Activated effector memory CD4-positive, alpha-beta T cell treated with Interleukin-2 at 50 U/mL for 16 hours (primary cell): Measurements from ENCODE around the gene BLTP3B.
A peak's percentile ranks its signal among the peaks of the same experiment; 100 is the strongest.

Experiments used
- DNase-seq: peaks from one replicate; pipeline ENCODE4 v3.0.0-alpha.2; 2020

BLTP3B gene

DNA sequence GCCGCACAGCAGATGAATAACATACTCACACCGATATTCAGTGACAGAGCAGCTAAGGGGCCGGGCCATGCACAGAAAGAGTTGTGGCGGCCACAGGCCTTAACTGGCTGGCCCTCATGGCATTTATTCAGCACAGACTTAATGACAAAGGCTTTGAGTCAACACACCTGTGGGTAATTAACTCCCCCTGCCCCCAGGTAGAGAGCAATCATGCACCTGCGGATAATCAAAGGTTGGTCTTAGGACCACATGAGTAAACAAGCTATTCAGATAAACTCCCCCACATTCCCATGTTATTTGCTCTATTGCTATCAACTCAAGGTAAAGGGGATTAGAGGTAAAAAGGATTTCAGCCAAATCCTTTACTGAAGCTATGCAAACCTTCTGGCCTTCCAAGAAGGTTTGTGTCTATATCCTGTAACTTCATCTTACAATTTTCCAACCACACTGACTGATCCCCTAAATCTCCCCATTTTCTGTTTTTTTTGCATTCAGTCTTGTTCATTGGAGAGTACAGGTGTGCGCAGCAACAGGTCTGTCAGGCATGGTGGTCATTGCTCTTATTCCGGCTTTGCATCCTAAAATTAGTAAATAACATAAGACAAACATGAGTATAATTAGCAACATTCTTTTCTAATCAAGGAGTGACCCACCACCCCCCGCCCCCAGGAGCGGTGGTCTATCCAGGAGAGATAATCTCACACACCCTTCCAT, 16.9 kb upstream of the BLTP3B start:
- no peak for DNase-seq

DNA sequence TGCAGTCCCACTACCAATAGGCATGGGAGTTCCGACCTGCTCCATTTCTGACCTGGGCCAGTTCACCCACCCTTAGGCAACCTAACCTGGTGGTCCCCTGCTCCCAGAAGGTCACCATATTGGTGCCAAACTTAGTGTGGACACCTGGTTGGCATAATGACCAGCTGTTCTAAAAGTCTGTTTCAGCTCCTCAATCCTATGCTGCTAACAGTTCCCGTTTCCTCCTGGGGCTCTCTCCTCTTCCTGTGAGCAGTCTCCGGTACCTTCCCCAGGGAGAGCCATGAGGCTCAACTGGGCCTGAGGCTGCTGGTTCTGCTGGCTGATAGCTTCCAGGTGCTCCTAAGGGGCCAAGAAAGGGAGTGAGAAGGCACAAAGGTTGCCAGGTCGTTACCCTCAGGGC, 15.9 kb upstream of the BLTP3B start:
- DNase-seq: no peak

DNA sequence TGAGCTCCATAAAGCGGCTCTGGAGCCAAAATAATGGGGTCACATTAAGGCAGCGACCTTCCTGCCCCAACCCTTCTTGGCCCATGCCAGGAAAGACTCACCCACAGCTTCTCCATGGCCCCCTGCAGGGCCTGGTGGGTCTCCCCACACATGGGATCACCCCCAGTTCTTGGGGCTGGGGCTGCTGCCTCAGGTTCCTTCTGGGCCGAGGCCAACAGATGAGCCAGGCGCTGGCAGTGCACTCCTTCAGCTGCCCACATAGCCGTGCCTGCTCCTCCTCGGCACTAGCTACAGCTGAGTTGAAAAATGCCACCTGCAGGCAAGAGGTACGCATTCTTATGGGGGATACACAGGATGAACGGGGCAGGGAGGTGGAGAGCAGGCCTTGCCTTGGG, 14.8 kb upstream of the BLTP3B start:
- DNase-seq: no peak

DNA sequence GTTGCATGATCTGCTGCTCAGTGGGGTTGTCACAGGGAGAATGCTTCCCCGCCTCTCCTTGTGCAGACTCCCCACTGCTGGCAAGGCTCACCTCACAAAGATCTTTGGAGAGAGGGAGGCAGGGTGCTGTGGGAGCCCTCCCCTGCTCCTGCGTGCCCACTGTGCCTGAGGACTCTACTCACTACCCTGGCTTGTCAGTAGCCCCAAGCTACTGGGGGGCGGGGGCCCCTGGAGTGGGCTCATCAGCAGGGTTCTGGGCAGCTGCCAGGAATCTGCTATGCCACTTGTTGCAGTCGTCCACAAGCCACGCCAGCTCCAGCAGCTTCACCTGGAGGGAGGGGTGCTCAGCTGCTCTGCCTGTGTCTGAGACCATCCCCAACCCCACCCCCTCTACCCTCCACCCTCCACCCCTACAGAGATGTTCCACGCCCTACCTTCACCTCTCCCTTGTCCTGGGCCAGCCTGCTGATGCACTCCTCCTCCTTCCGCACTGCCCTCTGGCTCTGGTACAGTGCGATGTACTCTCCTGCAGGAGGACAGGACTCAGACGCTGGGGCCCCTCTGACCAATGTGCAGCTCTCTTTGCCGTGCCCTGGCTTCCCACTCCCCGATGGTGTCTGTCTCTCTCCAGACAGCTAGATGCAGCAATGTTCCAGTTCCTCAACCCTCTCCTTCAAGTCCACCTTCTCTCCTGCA, 14.2 kb upstream of the BLTP3B start:
- no peak for DNase-seq

DNA sequence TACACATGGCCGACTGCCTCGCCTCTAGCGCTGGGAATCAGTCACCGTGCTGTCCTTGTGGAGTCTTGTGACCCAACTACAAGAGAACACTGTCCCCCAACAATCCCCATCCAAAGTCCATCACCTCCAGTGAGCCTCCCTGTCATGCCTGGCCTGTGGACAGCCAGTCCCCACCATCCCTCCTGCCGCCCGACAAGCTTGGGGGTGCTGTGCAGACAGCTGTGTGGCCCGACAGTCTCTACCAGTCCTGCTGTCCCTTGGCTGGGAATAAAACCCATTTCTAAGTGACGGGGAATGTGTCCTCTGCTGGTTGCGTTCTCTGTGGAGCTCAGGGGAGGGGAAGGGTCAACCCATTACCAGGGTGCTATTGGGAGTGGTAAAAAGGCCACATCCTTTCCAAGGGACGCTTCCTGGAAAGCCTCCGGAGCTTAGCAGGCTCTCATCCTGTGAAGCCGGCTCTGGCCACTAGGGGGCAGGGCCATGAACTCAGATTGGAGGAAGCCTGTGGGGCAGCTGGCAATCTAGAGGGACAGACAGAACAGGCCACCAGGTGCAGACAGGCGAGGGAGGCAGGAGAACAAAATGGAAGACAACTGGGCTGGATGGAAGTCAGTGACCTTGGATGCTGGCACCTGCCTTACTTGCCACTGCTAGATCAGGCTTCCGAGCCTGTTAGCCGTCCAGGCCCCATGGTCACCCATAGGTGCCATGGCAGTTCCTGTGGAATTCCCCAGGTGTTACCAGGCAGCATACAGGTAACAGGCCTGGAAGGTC, 12.0 kb upstream of the BLTP3B start:
- peak; percentile 51 for DNase-seq

DNA sequence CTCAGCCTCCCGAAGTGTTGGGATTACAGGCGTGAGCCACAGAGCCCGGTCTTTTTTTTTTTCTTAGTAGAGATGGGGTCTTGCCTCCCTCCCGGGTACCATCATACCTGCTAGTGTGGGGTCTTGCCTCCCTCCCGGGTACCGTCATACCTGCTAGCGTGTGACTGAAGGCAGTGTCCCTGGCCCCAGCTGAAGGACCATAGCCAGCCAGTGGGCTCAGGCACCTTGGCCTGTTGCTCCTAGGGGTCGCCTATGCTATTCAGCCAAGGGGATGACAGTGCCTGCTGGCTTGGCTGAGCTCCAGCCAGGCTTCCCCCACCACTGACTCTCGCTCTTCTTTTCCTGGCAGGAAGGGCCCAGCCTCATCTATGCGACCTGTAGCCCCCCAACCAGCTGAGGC, 10.5 kb upstream of the BLTP3B start:
- no peak for DNase-seq

DNA sequence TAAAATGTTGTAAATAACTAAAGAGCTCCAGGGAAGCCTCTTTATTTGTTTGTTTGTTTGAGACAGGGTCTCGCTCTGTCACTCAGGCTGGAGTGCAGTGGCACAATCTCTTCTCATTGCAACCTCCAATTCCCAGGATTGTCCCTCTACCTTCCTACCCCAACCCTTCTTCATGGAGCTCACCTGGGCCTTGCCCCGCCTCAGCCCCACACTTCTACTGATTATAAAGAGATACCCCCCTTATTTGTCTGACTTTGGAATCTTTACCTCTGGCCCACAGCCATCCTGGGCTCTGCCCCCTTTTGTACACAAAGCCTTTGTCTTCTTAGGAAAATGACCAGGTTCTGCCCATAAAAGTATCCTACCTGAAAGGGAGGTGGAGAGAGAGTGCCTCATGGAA, 9.1 kb upstream of the BLTP3B start:
- DNase-seq: no peak

DNA sequence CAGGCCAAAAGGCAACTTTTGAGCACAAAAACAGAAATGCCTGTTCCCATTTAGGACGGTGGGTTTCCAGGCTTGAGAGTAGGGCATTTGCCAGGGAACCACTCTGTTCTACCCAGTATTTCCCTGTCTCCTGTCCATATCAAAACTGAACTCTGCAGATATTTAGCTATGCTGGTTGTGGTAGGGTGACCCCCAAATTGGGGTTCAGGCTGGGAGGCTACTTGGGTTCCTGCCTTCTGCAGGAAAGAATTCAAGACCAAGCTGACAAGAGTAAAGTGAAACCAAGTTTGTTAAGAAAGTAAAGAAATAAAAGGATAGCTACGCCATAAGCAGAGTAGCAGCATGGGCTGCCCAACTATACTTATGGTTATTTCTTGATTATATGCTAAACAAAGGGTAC, 3.6 kb upstream of the BLTP3B start:
- DNase-seq: no peak

DNA sequence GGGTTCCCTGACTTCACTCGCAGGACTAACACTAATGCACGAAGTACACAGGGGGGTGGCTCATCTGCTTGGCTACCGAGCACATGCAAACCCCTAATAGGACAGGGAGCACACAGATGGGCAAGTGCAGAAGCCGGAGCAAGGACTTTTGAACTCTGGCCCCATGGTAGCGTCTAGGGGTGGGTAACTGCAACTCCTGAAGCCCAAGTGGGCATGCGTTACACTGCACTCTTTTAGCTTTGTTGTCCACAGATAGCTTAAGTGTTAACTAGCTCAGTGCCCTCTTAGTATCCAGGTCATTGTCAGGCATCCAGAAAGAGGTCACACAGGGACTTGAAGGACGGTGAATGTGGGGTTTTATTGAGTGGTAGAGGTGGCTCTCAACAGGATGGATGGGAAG, 3.0 kb upstream of the BLTP3B start:
- no peak for DNase-seq

DNA sequence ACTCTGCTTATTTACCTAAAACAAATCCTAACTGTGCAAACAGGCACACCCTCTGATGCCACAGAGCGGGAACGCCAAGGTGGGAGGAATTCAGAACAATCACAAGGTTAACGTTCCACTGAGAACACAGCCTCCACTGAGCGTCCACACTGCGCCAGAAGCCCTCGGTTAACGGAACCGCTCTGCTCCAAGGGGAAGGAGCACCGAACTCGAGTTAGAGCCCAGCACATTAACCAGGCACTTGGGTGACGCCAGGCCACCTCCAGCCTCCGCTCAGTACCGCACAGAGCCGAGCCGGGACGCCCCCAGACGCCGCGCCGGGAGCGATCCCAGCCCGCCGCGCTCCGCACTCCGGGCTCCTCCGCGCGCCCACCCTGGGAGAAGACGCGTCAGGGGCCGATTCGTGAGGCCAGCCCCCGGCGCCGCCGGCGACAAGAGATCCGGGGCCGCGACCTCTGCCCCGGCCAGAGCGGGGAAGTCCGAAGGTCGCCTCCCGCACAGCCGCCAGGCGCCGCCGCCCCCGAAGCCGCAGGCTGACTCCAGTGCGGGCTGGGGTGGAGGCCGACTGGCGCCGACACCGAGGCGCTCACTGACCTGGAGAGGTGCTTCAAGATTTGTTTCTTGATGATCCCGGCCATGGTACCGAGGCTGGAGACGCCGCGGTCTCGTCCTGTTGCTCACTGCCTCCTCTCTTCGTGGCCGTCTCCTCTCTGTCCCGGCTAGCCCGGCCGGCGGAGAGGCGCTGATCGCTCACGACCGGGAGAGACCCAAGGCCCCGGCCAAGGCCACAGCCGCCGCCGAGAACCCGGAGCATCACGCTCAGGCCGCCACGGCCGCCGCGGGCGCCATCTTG, 450 bp downstream of the BLTP3B start:
- no peak for DNase-seq

DNA sequence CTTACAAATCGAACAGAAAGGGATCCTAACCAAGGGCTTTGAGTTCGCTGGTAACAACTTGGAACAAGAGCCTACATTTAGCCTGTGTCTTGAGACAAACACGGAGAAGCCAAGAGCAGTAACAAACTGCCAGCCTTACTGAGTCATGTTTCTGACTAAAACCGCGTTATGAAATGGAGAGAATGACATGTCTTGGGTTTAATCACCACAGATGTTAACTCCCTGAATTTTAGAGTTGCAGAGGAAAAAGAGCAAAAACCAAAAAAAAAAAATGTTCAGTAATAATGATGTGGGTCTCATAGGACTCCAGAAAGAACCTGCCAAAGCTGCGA, 1.0 kb downstream of the BLTP3B start:
- DNase-seq: no peak

DNA sequence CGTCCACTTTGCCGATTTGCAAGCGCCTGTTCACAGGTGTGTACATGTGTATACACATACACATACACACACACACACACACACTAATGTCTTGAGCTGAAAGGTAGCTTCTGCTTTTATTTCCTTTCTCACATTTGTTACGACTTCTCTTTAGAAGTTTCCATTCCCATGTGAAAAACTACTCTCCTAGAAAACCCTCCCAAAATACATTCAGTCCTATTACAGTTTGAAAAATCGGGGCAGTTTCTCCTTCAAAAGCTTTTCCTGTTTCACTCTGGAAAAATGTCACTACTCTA, 3.9 kb downstream of the BLTP3B start:
- no peak for DNase-seq

DNA sequence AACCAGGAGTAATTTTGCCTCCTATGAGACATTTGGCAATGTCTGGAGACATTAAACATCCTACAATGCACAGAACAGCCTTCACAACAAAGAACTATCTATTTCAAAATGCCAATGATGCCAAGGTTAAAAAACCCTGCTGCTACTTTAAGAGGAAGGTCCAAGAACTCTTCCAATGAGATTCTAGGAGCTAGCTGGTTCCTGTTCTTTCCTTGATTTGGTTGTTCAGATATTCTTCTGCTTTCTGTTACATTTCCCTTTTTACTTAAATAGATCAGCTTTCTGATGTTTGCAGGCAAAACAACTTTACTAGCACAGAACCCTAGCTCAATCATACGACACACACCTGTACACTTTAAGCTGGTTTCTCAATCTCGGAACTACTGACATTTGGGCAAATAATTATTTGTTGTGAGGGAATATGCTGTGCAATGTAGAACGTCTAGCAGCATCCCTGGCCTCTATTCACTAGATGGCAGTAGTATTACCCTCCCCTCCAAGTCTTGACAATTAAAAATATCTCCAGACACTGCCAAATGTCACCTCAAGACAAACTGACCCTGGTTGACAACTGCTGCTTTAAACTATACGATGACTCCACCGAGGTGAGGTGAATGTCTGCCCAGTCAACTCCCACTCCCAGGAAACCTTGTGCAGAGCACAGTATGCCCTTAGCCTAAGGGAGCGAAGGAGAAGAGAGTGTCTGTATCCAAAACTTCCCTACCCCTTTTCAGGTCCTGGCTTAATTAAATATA, 4.4 kb downstream of the BLTP3B start:
- DNase-seq: no peak

DNA sequence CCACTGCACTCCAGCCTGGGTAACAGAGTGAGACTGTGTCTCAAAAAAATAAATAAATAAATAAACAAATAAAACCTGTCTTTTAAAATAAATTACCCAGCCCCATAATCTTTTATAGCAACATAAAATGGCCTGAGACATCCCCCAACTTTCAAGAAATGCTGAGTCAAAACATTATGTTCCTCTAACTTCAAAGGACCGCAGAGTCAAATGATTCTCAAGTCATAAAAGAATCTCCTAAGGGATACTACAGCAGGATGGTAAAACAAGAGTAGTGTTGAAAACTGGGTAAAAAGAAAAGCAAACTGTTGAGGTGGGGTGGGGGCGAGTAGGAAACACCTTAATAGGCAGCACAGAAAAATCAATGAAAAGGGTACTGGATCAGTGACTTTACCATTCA, 9.5 kb downstream of the BLTP3B start:
- DNase-seq: no peak

DNA sequence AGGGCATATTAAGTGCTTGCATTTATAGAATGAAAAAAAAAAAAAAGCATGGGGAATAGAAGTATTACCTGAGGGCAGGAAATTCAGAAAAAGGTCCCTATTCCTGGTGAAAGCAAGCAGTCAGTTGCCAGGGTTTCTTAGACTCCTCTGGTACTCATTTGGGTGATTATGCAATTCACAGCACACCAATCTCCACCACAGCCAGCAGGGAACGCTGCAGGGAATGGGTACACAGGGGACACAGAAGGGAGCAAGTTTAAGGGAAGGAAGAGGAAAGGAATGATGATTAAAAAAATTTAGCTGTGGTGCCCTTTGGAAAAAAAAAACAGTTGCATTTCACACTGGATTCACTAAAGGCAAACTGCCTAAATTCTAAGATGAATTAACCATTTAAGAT, 14.2 kb downstream of the BLTP3B start:
- no peak for DNase-seq

DNA sequence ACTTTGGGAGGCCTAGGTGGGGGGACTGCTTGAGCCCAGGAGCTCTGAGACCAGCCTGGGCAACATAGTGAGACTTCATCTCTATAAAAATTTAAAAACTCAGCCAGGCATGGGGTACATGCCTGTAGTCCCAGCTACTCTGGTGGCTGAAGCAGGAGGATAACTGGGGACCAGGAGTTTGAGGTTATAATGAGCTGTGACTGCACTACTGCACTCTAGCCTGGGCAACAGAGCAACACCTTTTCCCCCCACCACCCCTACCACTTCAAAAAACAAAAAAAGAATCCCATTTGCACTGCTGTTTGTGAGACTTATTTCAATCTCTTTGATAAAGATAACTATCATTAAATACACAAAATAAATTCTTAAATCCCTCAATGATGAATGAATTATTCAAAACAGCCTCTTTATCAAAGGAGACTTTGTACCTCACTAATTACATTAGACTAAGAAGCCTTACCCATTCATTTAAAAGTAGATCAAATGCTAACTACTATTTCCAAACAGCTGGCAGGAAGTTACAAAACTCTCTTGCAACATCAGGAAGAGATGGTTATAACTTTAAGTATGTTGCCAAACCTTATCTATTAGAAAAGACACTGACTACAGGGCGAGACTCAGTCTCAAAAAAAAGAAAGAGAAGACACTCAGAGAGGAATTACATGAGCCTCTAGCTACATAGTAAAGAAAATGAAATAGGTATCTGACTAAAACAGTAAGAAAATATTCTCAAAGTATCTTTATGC, 14.7 kb downstream of the BLTP3B start:
- DNase-seq: no peak

DNA sequence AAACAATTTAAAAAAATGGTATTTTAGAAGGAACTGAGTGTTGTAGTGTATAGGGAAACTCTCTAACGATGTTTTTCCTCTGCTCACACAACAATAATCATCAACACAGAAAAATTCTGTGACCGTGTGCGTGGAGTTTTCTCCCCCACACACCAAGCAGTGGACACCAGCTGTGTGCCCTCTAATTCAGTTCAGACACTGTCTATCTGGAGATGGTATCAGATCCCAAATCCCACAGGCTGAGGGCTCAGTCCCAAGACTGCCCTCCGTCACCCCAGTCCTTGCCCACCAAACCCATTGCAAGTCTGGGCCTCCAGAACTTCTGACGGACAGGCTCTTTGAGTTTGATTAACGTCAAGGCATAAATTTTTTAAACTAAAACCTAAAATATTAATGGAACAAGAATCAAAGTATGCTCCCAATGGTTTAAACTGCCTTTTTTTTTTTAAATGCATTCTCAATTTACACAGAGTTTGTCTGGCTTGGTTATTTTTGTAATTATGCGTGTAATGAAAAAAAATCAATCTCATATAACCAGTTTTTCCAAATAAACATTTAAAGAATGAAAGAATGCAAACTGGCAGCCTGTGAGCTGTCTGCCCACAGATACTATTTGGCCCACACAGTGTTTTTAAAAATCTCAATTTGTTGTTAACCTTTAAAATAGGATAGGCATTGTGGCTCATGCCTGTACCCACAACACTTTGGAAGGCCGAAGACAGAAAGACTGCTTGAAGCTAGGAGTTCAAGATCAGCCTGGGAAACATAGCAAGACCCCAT, 19.2 kb downstream of the BLTP3B start:
- no peak for DNase-seq

DNA sequence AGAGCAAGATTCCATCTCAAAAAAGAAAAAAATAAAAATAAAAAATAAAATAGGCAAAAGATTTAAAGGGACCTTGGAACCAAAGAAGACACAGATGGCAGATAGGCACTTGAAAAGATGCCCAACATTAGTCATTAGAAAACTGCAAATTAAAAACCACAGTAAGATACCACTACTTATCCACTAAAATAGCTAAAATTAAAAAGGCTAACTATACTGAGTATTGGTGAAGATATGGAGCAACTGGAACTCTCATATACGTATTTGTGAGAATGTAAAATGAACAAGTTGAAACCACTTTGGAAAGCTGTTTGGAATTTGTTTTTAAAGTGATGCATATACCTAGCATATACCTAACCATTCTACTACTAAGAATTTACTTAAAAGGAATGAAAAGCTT, 22.3 kb downstream of the BLTP3B start:
- no peak for DNase-seq

DNA sequence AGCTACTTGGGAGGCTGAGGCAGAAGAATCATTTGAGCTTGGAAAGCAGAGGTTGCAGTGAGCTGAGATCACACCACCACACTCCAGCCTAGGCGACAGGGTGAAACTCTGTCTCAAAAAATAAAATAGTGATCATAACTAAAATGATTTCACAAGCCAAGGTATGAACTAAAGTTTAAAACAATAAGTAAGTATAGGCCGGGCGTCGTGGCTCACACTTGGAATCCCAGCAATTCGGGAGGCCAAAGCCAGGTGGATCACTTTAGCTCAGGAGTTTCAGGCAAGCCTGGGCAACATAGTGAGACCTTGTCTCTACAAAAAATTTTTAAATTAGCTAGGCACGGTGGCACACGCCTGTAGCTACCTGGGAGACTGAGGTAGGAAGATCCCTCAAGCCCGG, 27.4 kb downstream of the BLTP3B start:
- DNase-seq: no peak

DNA sequence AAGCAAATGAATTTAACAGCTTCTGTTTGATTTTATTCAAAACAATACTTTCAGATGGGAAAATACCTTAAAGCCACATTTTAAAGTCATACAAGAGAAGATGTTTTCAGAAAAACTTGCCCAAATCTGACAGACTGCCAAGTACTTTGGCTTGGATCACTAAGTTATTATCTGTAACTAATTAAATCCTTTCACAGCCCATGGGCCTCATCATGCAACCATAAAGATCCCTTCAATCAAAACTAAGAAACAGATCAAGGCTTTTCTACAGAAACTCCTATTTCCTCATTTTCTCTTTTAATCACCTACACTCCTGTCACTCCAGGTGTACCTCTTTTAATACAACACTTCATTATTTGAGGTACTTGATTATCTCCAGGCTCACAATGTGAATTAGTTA, 28.1 kb downstream of the BLTP3B start:
- no peak for DNase-seq

DNA sequence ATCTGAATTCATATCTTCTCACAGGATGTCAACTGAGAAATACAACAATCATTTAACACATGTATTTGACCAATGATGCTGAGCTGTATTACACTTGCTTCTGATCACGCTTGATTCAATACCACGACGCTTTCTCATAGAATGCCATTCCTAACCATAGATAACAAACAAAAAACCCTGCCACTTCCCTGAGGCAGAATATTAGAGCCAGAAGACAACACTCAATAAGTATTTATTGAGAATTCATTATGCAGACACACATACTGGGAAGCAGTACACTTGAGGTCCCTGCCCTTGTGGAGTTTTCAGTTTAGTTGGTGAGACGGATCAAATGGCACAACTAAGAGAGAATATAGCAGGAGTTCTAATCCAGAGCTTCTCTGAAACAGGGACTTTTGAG, 32.4 kb downstream of the BLTP3B start:
- DNase-seq: no peak
